K562 (cell line): ENCODE results near the gene STT3B. TPM values are rescaled to one million over a fixed set of nuclear protein-coding genes. Genes with fewer than 3 reads are reported as not detected.

ENCODE experiments used
- CEBPG ChIP-seq, 3 experiments: fragments of 200-800 bp in 1 of 3; sonication (Bioruptor generic) in 1 of 3; sonication (generic) in 1 of 3; formaldehyde crosslinking in 1 of 3; IDR thresholded peaks in 2 of 3; conservative IDR thresholded peaks in 1 of 3; 2 replicates each; pipeline versions ENCODE4 v1.6.1 to v1.8.0; 2016 to 2022; ENCODE audit warnings: missing compliant biosample characterization in 2 of 3, missing genetic modification characterization in 2 of 3, mild to moderate bottlenecking in 1 of 3, missing genetic modification reagents in 1 of 3
- GTF2E2 ChIP-seq: fragments of 200-800 bp; sonication (Bioruptor generic); IDR thresholded peaks from 2 replicates; pipeline ENCODE4 v1.6.1; 2016; ENCODE audit warnings: missing genetic modification characterization, missing compliant biosample characterization
- ILF3 ChIP-seq: fragments of 450-650 bp; IDR thresholded peaks from 2 replicates; pipeline ENCODE4 v1.6.1; 2018; ENCODE audit warnings: antibody characterized with exemption, mild to moderate bottlenecking, moderate library complexity, borderline replicate concordance
- MEF2A ChIP-seq: IDR thresholded peaks from 2 replicates; pipeline ENCODE4 v1.6.1; 2011; ENCODE audit warnings: low read depth, mild to moderate bottlenecking, low read length, moderate library complexity; ENCODE audit not compliant: control insufficient read depth
- MTA2 ChIP-seq: fragments of 450-650 bp; IDR thresholded peaks from 2 replicates; pipeline ENCODE4 v1.6.1; 2016; ENCODE audit warnings: low read depth
- RFX5 ChIP-seq: IDR thresholded peaks from 2 replicates; pipeline ENCODE4 v1.6.1; 2011; ENCODE audit warnings: low read depth, mild to moderate bottlenecking, improper control_type of control experiment, low read length
- ZNF583 ChIP-seq: fragments of 250-450 bp; sonication (Bioruptor Pico); IDR thresholded peaks from 2 replicates; pipeline ENCODE4 v1.4.0; 2020
- polyA plus RNA-seq, 8 experiments: library from polyadenylated mRNA; depleted of rRNA in 4 of 8; stranded (reverse) in 5 of 8; unstranded in 3 of 8; fragments of >200 nt; fragmentation: Nextera tagmentation in 2 of 8; fragmentation: Illumina TruSeq in 1 of 8; extraction: Ambion mirVana in 2 of 8; extraction: Trizol in 1 of 8; gene quantifications; 2 replicates each; pipeline versions ENCODE4 v1.2.1 to v1.2.3, GENCODE V29; 2011 to 2014; ENCODE audit warnings: inconsistent platforms in 1 of 8, missing spikeins in 1 of 8
- total RNA-seq, 7 experiments: library from RNA; depleted of rRNA in 6 of 7; stranded (reverse); fragments of >200 nt in 6 of 7; fragmentation: Illumina TruSeq in 2 of 7; extraction: Trizol in 2 of 7; gene quantifications; 2 replicates each; pipeline versions ENCODE4 v1.2.1 to v1.2.3, GENCODE V29; 2011 to 2021; ENCODE audit warnings: low replicate concordance in 1 of 7
- TF ChIP-seq, protein P1 (sequence below): sonication (generic); formaldehyde crosslinking; IDR thresholded peaks from 2 replicates; pipeline ENCODE4 v1.8.0; 2023; ENCODE audit warnings: missing genetic modification reagents, mild to moderate bottlenecking, borderline replicate concordance
- TF ChIP-seq, protein P2 (sequence below): fragments of 450-650 bp; formaldehyde crosslinking; IDR thresholded peaks from 2 replicates; pipeline ENCODE4 v1.4.0; 2022; ENCODE audit warnings: mild to moderate bottlenecking, moderate library complexity

STT3B gene
- total and polyA plus RNA-seq, 9 of the 15 experiments (the other 6 are each of a cell fraction or from before 2014, with no cell fraction given): 22.4 to 147 (median 100) TPM

GRCh38 chr3:31561891-31562290 lies 29.2 kb downstream of the STT3B start (continued):
- TF ChIP-seq, protein P1, sequence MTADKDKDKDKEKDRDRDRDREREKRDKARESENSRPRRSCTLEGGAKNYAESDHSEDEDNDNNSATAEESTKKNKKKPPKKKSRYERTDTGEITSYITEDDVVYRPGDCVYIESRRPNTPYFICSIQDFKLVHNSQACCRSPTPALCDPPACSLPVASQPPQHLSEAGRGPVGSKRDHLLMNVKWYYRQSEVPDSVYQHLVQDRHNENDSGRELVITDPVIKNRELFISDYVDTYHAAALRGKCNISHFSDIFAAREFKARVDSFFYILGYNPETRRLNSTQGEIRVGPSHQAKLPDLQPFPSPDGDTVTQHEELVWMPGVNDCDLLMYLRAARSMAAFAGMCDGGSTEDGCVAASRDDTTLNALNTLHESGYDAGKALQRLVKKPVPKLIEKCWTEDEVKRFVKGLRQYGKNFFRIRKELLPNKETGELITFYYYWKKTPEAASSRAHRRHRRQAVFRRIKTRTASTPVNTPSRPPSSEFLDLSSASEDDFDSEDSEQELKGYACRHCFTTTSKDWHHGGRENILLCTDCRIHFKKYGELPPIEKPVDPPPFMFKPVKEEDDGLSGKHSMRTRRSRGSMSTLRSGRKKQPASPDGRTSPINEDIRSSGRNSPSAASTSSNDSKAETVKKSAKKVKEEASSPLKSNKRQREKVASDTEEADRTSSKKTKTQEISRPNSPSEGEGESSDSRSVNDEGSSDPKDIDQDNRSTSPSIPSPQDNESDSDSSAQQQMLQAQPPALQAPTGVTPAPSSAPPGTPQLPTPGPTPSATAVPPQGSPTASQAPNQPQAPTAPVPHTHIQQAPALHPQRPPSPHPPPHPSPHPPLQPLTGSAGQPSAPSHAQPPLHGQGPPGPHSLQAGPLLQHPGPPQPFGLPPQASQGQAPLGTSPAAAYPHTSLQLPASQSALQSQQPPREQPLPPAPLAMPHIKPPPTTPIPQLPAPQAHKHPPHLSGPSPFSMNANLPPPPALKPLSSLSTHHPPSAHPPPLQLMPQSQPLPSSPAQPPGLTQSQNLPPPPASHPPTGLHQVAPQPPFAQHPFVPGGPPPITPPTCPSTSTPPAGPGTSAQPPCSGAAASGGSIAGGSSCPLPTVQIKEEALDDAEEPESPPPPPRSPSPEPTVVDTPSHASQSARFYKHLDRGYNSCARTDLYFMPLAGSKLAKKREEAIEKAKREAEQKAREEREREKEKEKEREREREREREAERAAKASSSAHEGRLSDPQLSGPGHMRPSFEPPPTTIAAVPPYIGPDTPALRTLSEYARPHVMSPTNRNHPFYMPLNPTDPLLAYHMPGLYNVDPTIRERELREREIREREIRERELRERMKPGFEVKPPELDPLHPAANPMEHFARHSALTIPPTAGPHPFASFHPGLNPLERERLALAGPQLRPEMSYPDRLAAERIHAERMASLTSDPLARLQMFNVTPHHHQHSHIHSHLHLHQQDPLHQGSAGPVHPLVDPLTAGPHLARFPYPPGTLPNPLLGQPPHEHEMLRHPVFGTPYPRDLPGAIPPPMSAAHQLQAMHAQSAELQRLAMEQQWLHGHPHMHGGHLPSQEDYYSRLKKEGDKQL (CRISPR knock-in tag): no peak
- TF ChIP-seq MEF2A (no peak), ILF3 (no peak), RFX5 (no peak), CEBPG (CRISPR knock-in tag; IDR thresholded peaks at IDR 0.05) (no peak), CEBPG (tag; conservative IDR thresholded peaks at IDR 0.05 in 1 of 2, IDR thresholded peaks at IDR 0.05 in 1 of 2) (no peak), GTF2E2 (tag) (no peak), MTA2 (no peak), ZNF583 (CRISPR knock-in tag) (no peak)
- TF ChIP-seq, protein P2, sequence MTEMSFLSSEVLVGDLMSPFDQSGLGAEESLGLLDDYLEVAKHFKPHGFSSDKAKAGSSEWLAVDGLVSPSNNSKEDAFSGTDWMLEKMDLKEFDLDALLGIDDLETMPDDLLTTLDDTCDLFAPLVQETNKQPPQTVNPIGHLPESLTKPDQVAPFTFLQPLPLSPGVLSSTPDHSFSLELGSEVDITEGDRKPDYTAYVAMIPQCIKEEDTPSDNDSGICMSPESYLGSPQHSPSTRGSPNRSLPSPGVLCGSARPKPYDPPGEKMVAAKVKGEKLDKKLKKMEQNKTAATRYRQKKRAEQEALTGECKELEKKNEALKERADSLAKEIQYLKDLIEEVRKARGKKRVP (CRISPR knock-in tag): no peak
